ENCODE data around the gene FAM83F.
"Not testable (repeated sequence)": the region's sequence is repeated elsewhere in the genome, so short reads cannot be mapped to it uniquely, and the experiment has no call there.

Gene FAM83F

DNA sequence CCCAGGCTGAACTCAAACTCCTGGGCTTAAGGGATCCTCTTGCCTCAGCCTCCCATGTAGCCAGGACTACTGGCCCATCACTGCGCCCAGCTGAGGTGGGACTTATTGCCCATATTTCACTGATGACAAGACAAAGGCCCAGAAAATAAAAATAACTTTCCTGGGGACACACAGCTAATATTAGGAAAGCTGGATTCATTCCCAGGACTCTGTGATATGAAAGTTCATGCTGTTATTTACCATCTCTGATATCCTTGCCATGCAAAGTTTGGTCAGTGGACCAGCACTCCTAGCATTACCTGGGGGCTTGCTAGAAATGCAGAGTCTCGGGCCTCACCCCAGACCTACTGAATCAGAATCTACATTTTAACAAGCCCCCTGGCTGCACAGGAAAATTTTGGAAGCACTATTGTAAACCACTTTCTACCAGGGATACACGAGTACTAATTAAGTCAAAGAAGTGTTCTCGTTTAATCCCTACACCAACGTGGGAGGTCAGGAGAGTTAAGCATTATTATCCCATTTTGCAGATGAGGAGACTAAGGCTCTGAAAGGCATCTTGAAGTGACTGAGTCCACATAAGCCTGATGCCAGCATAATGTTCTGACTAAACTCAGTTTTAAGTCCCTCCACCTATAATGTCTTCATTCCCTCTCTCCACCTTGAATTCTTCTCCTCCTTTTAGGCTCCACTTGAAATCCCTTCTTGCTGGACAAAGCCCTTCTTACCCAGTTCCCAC lies 2.5 kb upstream of the FAM83F start:
- Histone ChIP-seq H3K9me3 (ENCODE audit: severe bottlenecking) (no peaks in the 10 kb centered on the region), H3K4me1 (ENCODE audit: insufficient read depth, poor library complexity, severe bottlenecking) (peaks cover 10% of the 10 kb centered on the region), H3K4me3 (ENCODE audit: severe bottlenecking) (no peak overlapping the region), H3K27me3 (ENCODE audit: insufficient read depth, poor library complexity, severe bottlenecking) (peaks cover 3% of the 10 kb centered on the region), H3K36me3 (ENCODE audit: low read depth) (no peaks in the 10 kb centered on the region), H3K27ac (ENCODE audit: poor library complexity, severe bottlenecking) (no peak overlapping the region)
- ATAC-seq (ENCODE audit: low read depth) = no peak
- DNase-seq (ENCODE audit: low spot score) = no peak
- TF ChIP-seq, protein P1, sequence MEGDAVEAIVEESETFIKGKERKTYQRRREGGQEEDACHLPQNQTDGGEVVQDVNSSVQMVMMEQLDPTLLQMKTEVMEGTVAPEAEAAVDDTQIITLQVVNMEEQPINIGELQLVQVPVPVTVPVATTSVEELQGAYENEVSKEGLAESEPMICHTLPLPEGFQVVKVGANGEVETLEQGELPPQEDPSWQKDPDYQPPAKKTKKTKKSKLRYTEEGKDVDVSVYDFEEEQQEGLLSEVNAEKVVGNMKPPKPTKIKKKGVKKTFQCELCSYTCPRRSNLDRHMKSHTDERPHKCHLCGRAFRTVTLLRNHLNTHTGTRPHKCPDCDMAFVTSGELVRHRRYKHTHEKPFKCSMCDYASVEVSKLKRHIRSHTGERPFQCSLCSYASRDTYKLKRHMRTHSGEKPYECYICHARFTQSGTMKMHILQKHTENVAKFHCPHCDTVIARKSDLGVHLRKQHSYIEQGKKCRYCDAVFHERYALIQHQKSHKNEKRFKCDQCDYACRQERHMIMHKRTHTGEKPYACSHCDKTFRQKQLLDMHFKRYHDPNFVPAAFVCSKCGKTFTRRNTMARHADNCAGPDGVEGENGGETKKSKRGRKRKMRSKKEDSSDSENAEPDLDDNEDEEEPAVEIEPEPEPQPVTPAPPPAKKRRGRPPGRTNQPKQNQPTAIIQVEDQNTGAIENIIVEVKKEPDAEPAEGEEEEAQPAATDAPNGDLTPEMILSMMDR (IDR thresholded peaks at IDR 0.05; ENCODE audit: poor library complexity, severe bottlenecking) = no peak

DNA sequence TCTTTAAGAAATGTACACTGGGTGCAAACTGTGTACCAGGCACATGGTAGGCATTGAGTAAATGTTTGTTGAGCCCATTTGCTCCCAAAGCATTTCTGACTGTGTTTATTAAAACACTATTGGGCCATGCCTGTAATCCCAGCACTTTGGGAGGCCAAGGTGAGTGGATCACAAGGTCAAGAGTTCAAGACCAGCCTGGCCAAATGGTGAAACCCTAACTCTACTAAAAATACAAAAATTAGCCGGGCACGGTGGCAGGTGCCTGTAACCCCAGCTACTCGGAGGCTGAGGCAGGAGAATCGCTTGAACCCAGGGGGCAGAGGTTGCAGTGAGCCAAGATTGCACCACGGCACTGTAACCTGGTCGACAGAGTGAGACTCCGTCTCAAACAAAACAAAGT lies 1.9 kb upstream of the FAM83F start:
- not testable (repeated sequence) for DNase-seq (ENCODE audit: low spot score); H3K36me3 ChIP-seq (ENCODE audit: low read depth); H3K27me3 ChIP-seq (ENCODE audit: insufficient read depth, poor library complexity, severe bottlenecking); H3K27ac ChIP-seq (ENCODE audit: poor library complexity, severe bottlenecking); H3K9me3 ChIP-seq (ENCODE audit: severe bottlenecking); ATAC-seq (ENCODE audit: low read depth); H3K4me3 ChIP-seq (ENCODE audit: severe bottlenecking)
- peaks cover 17% of the 10 kb centered on the region for H3K4me1 ChIP-seq (ENCODE audit: insufficient read depth, poor library complexity, severe bottlenecking)

DNA sequence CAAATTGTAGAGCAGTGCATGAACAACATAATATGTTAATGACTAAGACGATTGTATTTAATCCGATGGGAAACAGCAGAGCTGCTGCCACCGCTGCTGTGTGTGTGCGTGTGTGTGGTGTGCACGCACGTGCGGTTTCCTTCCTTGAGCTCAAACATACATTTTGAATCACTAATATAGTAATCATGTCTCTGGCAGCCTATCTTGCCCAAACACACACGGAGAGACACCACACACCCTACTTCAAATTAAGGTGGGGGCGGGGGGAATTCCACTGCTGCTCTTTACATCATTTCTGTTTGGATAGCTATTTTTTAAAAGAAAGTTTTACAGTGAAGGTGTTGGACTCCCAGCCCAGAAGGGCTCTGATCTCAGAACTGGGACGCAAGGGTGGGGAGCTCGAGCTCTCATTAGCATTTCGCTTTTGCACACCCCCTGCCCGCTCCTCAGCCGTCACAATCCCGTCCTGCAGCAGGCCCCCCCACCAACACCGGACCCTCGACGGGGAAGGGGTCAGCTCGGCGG lies 651 bp upstream of the FAM83F start:
- peaks cover 29% of the 10 kb centered on the region for H3K4me1 ChIP-seq (ENCODE audit: insufficient read depth, poor library complexity, severe bottlenecking)
- peaks cover 3% of the 10 kb centered on the region for H3K27me3 ChIP-seq (ENCODE audit: insufficient read depth, poor library complexity, severe bottlenecking)
- no peak overlapping the region for H3K27ac ChIP-seq (ENCODE audit: poor library complexity, severe bottlenecking)
- H3K4me3 ChIP-seq (ENCODE audit: severe bottlenecking) = peak overlapping the region; percentile 82
- no peak for ATAC-seq (ENCODE audit: low read depth)
- TF ChIP-seq, protein P1 (IDR thresholded peaks at IDR 0.05; ENCODE audit: poor library complexity, severe bottlenecking) = no peak
- no peaks in the 10 kb centered on the region for H3K36me3 ChIP-seq (ENCODE audit: low read depth)
- no peak for DNase-seq (ENCODE audit: low spot score)
- no peaks in the 10 kb centered on the region for H3K9me3 ChIP-seq (ENCODE audit: severe bottlenecking)

DNA sequence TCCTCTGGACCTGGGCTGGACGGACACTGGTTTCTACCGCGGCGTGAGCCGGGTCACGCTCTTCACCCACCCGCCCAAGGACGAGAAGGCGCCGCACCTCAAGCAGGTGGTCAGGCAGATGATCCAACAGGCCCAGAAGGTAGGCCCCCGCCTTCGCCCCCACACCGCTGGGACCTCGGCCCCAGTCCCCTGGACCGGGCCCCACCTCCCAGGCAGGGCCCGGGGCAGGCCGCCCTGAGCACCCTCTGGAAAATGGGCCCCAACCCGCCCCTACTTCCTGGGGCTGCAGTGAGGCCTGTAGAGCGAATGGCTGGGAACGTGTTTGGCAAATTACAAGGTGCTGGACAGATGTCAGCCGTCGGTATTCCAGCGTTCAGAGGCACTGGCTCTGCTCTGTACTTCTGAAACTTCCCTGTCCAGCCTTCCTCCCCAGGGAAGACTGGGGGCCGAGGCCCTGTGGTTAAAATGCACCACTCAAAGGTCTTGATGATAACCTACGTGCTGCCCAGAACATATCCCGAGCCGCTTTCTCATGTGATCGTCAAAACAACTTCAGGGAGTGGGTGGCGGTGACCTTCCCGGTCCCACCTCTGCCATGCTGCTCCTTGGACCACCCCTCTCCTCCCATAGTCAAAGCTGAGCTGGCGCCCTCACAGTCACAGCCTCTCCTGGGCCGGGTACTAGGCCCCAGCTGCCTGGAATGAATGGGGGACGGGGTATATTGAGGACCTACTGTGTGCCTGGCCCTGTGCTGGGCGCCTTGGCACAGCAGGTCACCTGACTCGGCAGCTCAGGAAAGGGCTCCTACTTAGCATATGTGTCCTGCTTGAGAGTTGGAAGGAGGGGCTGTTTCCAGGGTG lies 869 bp downstream of the FAM83F start:
- H3K4me1 ChIP-seq (ENCODE audit: insufficient read depth, poor library complexity, severe bottlenecking) = peaks cover 44% of the 10 kb centered on the region
- H3K27ac ChIP-seq (ENCODE audit: poor library complexity, severe bottlenecking) = peak overlapping the region; percentile 66
- ATAC-seq (ENCODE audit: low read depth) = peak; percentile 44
- TF ChIP-seq, protein P1 (IDR thresholded peaks at IDR 0.05; ENCODE audit: poor library complexity, severe bottlenecking) = no peak
- no peaks in the 10 kb centered on the region for H3K36me3 ChIP-seq (ENCODE audit: low read depth)
- H3K4me3 ChIP-seq (ENCODE audit: severe bottlenecking) = peak overlapping the region; percentile 82
- DNase-seq (ENCODE audit: low spot score) = no peak
- H3K9me3 ChIP-seq (ENCODE audit: severe bottlenecking) = no peaks in the 10 kb centered on the region
- peaks cover 3% of the 10 kb centered on the region for H3K27me3 ChIP-seq (ENCODE audit: insufficient read depth, poor library complexity, severe bottlenecking)

DNA sequence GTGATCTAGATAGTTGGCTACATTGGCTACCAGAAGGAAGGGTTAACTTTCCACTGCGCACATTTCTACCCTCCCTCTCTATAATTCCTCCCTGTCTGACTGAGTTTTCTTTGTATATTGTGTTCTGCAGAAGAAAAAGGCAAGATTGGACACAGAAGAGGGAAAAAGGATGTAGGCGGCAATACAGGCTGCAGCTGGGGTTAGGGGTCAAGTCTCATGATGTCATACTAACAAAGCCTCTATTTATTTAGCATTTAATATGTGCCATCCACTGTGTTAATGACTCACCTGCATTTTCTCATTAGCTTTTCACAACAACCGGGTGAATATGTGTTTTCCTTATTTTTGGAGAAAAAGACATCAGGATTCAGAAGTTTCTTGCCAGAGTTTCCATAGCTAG lies 2.0 kb downstream of the FAM83F start:
- peaks cover 3% of the 10 kb centered on the region for H3K27me3 ChIP-seq (ENCODE audit: insufficient read depth, poor library complexity, severe bottlenecking)
- H3K4me3 ChIP-seq (ENCODE audit: severe bottlenecking) = peak overlapping the region; percentile 82
- H3K9me3 ChIP-seq (ENCODE audit: severe bottlenecking) = no peaks in the 10 kb centered on the region
- peaks cover 55% of the 10 kb centered on the region for H3K4me1 ChIP-seq (ENCODE audit: insufficient read depth, poor library complexity, severe bottlenecking)
- H3K36me3 ChIP-seq (ENCODE audit: low read depth) = no peaks in the 10 kb centered on the region
- H3K27ac ChIP-seq (ENCODE audit: poor library complexity, severe bottlenecking) = peak overlapping the region; percentile 66
- DNase-seq (ENCODE audit: low spot score) (no peak), ATAC-seq (ENCODE audit: low read depth) (no peak)
- TF ChIP-seq, protein P1 (IDR thresholded peaks at IDR 0.05; ENCODE audit: poor library complexity, severe bottlenecking) = no peak
